T-helper 22 cell (primary cell): ENCODE data around the gene COQ9.
A peak's percentile ranks its signal among the peaks of the same experiment; 100 is the strongest.

ENCODE experiments used
- DNase-seq: peaks from one replicate; pipeline ENCODE4 v3.0.0-alpha.2; 2020; ENCODE audit warnings: low read depth

Gene COQ9

GRCh38 chr16:57471852-57472664, 24.8 kb downstream of the COQ9 start:
- no peak for DNase-seq

- no peak for DNase-seq
Measured at GRCh38 chr16:57472665-57473060, 25.4 kb downstream of the COQ9 start.

GRCh38 chr16:57473176-57473840, 26.0 kb downstream of the COQ9 start:
- DNase-seq = no peak

- no peak for DNase-seq
Measured at GRCh38 chr16:57473906-57474305, 26.6 kb downstream of the COQ9 start.

- DNase-seq = no peak
Measured at GRCh38 chr16:57474671-57475661, 27.7 kb downstream of the COQ9 start.

- peak; percentile 54 for DNase-seq
Measured at GRCh38 chr16:57475711-57476339, 28.5 kb downstream of the COQ9 start.

GRCh38 chr16:57476546-57477410, 29.5 kb downstream of the COQ9 start:
- no peak for DNase-seq

GRCh38 chr16:57477531-57478202, 30.4 kb downstream of the COQ9 start:
- DNase-seq = no peak

- DNase-seq = no peak
Measured at GRCh38 chr16:57478396-57479204, 31.3 kb downstream of the COQ9 start.

- DNase-seq = no peak
Measured at GRCh38 chr16:57479205-57479975, 32.1 kb downstream of the COQ9 start.

GRCh38 chr16:57479976-57480753, 32.9 kb downstream of the COQ9 start:
- no peak for DNase-seq

- DNase-seq = no peak
Measured at GRCh38 chr16:57480754-57481230, 33.5 kb downstream of the COQ9 start.

- no peak for DNase-seq
Measured at GRCh38 chr16:57481421-57481820, 34.1 kb downstream of the COQ9 start.

GRCh38 chr16:57482845-57483545, 35.7 kb downstream of the COQ9 start:
- no peak for DNase-seq

- no peak for DNase-seq
Measured at GRCh38 chr16:57483725-57484514, 36.6 kb downstream of the COQ9 start.

- DNase-seq = no peak
Measured at GRCh38 chr16:57484515-57485005, 37.3 kb downstream of the COQ9 start.
